LNCAP (cell line): ENCODE measurements around the gene INSR.

Experiments used
- CTCF ChIP-seq: fragments of 450-650 bp; IDR thresholded peaks from 2 replicates; pipeline ENCODE4 v1.5.1; 2017; ENCODE audit warnings: mild to moderate bottlenecking

Gene INSR

GRCh38 chr19:7224209-7224686 is 70.0 kb downstream of the INSR start:
- TF ChIP-seq CTCF, result no peak

- TF ChIP-seq CTCF, result no peak
Observed at GRCh38 chr19:7223429-7223828, 70.8 kb downstream of the INSR start.

GRCh38 chr19:7219056-7219455 is 75.2 kb downstream of the INSR start:
- no peak for TF ChIP-seq CTCF

- no peak for TF ChIP-seq CTCF
Observed at GRCh38 chr19:7217861-7218260, 76.4 kb downstream of the INSR start.

GRCh38 chr19:7216373-7216902 is 77.8 kb downstream of the INSR start:
- TF ChIP-seq CTCF, result no peak

GRCh38 chr19:7215176-7215575 is 79.0 kb downstream of the INSR start:
- TF ChIP-seq CTCF, result no peak

GRCh38 chr19:7214324-7215089 is 79.7 kb downstream of the INSR start:
- TF ChIP-seq CTCF, result no peak
